H1 (cell line): ENCODE data around the gene ZMIZ1. TPM values are rescaled to one million over a fixed set of nuclear protein-coding genes. Genes with fewer than 3 reads are reported as not detected.

Experiments
- CTCF ChIA-PET: fragments of 300-600 bp; sonication (Branson Sonifier 250); formaldehyde crosslinking; loops from one replicate; lab custom pipeline; 2021; ENCODE audit not compliant: partially characterized antibody; lab: Charles Lee
- POLR2A ChIA-PET: fragments of 300-600 bp; sonication (Branson Sonifier 250); formaldehyde crosslinking; loops from one replicate; lab custom pipeline; 2021; ENCODE audit warnings: inconsistent platforms; ENCODE audit not compliant: partially characterized antibody; lab: Charles Lee
- DNase-seq, 2 experiments: peaks; one replicate each; pipeline versions ENCODE4 v3.0.0 to v3.0.0-alpha.2; 2010 to 2022; ENCODE audit warnings: low spot score in 2 of 2, low read depth in 1 of 2, mixed read lengths in 1 of 2
- FAIRE-seq: peaks from 2 replicates; lab custom pipeline; 2011; peaks lifted over from hg19 to GRCh38; lab: Jason Lieb, UNC
- H2AFZ ChIP-seq: 2 replicates; pipeline ENCODE4 v1.8.1; 2012; ENCODE audit warnings: low read length, inconsistent platforms
- H2AK5ac ChIP-seq: 2 replicates; pipeline ENCODE4 v1.6.1; 2013; ENCODE audit warnings: low read depth, low read length
- H2BK120ac ChIP-seq: replicated peaks from 2 replicates; pipeline ENCODE3; 2013; ENCODE audit warnings: low read depth, low read length, inconsistent platforms
- H2BK12ac ChIP-seq: 2 replicates; pipeline ENCODE4 v1.6.1; 2013; ENCODE audit warnings: low read depth, low read length
- H2BK15ac ChIP-seq: 2 replicates; pipeline ENCODE4 v1.6.1; 2013; ENCODE audit warnings: low read length
- H2BK20ac ChIP-seq: 2 replicates; pipeline ENCODE4 v1.6.1; 2013; ENCODE audit warnings: low read length
- H2BK5ac ChIP-seq: 2 replicates; pipeline ENCODE4 v1.6.1; 2013; ENCODE audit warnings: low read depth, low read length
- H3K14ac ChIP-seq: 2 replicates; pipeline ENCODE4 v1.6.1; 2013; ENCODE audit warnings: inconsistent platforms; ENCODE audit not compliant: insufficient read length
- H3K18ac ChIP-seq: 2 replicates; pipeline ENCODE4 v1.6.1; 2013; ENCODE audit warnings: low read length; ENCODE audit errors: extremely low read depth
- H3K23ac ChIP-seq: 2 replicates; pipeline ENCODE4 v1.6.1; 2013; ENCODE audit warnings: inconsistent platforms; ENCODE audit not compliant: insufficient read length
- H3K23me2 ChIP-seq: 2 replicates; pipeline ENCODE4 v1.6.1; 2013; ENCODE audit warnings: low read depth, low read length
- H3K27ac ChIP-seq: 2 replicates; pipeline ENCODE4 v1.6.1; 2011; ENCODE audit warnings: low read depth, low read length, inconsistent platforms
- H3K27me3 ChIP-seq, 4 experiments: replicated peaks in 1 of 4; 1 replicate in 1 of 4; 2 replicates in 3 of 4; pipeline versions ENCODE4 v1.6.1 to v1.8.1; 2011 to 2013; ENCODE audit warnings: low read length in 3 of 4, mild to moderate bottlenecking in 3 of 4, inconsistent platforms in 2 of 4, mixed read lengths in 2 of 4, moderate library complexity in 1 of 4; ENCODE audit not compliant: control insufficient read depth in 3 of 4, insufficient read depth in 3 of 4; ENCODE audit errors: extremely low read depth in 1 of 4
- H3K36me3 ChIP-seq, 4 experiments: 2 replicates each; pipeline versions ENCODE4 v1.6.1 to v1.8.1; 2011 to 2013; ENCODE audit warnings: mild to moderate bottlenecking in 4 of 4, low read length in 3 of 4, moderate library complexity in 2 of 4, control low read depth in 1 of 4, inconsistent platforms in 1 of 4; ENCODE audit not compliant: insufficient read depth in 4 of 4, control insufficient read depth in 2 of 4
- H3K4ac ChIP-seq: replicated peaks from 2 replicates; pipeline ENCODE3; 2013; ENCODE audit warnings: low read length, low read depth, mixed read lengths, inconsistent platforms; ENCODE audit not compliant: insufficient read length
- H3K4me1 ChIP-seq, 4 experiments: replicated peaks in 1 of 4; 1 replicate in 1 of 4; 2 replicates in 3 of 4; pipeline versions ENCODE4 v1.6.1 to v1.8.1; 2011 to 2013; ENCODE audit warnings: low read length in 3 of 4, inconsistent platforms in 2 of 4, mixed read lengths in 1 of 4; ENCODE audit not compliant: insufficient read depth in 4 of 4, control insufficient read depth in 3 of 4
- H3K4me2 ChIP-seq, 2 experiments: 2 replicates each; pipeline versions ENCODE4 v1.6.1 to v1.8.1; 2011 to 2013; ENCODE audit warnings: low read depth in 2 of 2, low read length in 2 of 2, control low read depth in 1 of 2, inconsistent platforms in 1 of 2, mild to moderate bottlenecking in 1 of 2; ENCODE audit not compliant: insufficient read depth in 1 of 2
- H3K4me3 ChIP-seq, 4 experiments: fragments of 200-600, 300-600 bp in 1 of 4; sonication (generic), shearing (Covaris generic), sonication (Bioruptor Twin) in 1 of 4; 2 replicates each; pipeline versions ENCODE4 v1.5.1 to v1.8.1; 2011 to 2016; ENCODE audit warnings: low read length in 4 of 4, low read depth in 3 of 4, control low read depth in 2 of 4, inconsistent platforms in 2 of 4, mild to moderate bottlenecking in 2 of 4, mixed read lengths in 1 of 4, moderate library complexity in 1 of 4; ENCODE audit not compliant: insufficient read depth in 2 of 4; ENCODE audit errors: extremely low read depth in 1 of 4
- H3K56ac ChIP-seq: replicated peaks from 2 replicates; pipeline ENCODE3; 2013; ENCODE audit warnings: low read depth, mild to moderate bottlenecking, mixed read lengths, low read length, inconsistent platforms; ENCODE audit not compliant: insufficient read length
- H3K79me1 ChIP-seq: 2 replicates; pipeline ENCODE4 v1.6.1; 2013; ENCODE audit warnings: low read depth, low read length, control low read depth
- H3K79me2 ChIP-seq, 2 experiments: 2 replicates each; pipeline versions ENCODE4 v1.6.1 to v1.8.1; 2012 to 2013; ENCODE audit warnings: low read length in 2 of 2, mild to moderate bottlenecking in 2 of 2, inconsistent platforms in 1 of 2; ENCODE audit not compliant: insufficient read depth in 2 of 2, control insufficient read depth in 1 of 2
- H3K9ac ChIP-seq, 4 experiments: replicated peaks in 1 of 4; 1 replicate in 1 of 4; 2 replicates in 3 of 4; pipeline versions ENCODE4 v1.6.1 to v1.8.1; 2011 to 2013; ENCODE audit warnings: low read depth in 3 of 4, low read length in 3 of 4, control low read depth in 2 of 4, mild to moderate bottlenecking in 2 of 4, moderate library complexity in 2 of 4, inconsistent platforms in 1 of 4; ENCODE audit errors: extremely low read depth in 1 of 4
- H3K9me3 ChIP-seq, 2 experiments: 2 replicates each; pipeline versions ENCODE4 v1.6.1 to v1.8.1; 2012 to 2013; ENCODE audit warnings: mild to moderate bottlenecking in 2 of 2, moderate library complexity in 2 of 2, control low read depth in 1 of 2, inconsistent platforms in 1 of 2, low read depth in 1 of 2, low read length in 1 of 2, mixed read lengths in 1 of 2; ENCODE audit not compliant: insufficient read depth in 2 of 2
- H4K20me1 ChIP-seq, 2 experiments: replicated peaks in 1 of 2; 2 replicates each; pipeline versions ENCODE3 to v1.8.1; 2011 to 2013; ENCODE audit warnings: inconsistent platforms in 2 of 2, low read length in 2 of 2, mild to moderate bottlenecking in 1 of 2; ENCODE audit not compliant: insufficient read depth in 2 of 2, control insufficient read depth in 1 of 2
- H4K5ac ChIP-seq: 2 replicates; pipeline ENCODE4 v1.6.1; 2013; ENCODE audit warnings: low read length, low read depth, mixed read lengths, inconsistent platforms; ENCODE audit not compliant: insufficient read length
- H4K8ac ChIP-seq: 2 replicates; pipeline ENCODE4 v1.8.0; 2013; ENCODE audit warnings: mild to moderate bottlenecking, moderate library complexity, low read length, inconsistent platforms; ENCODE audit not compliant: insufficient read depth; ENCODE audit errors: extremely low read depth
- H4K91ac ChIP-seq: replicated peaks from 2 replicates; pipeline ENCODE3; 2013; ENCODE audit warnings: low read length, mixed read lengths, inconsistent platforms; ENCODE audit not compliant: insufficient read length
- CHD1 ChIP-seq: IDR thresholded peaks from 2 replicates; pipeline ENCODE4 v1.6.1; 2012; ENCODE audit warnings: low read depth, low read length, improper control_type of control experiment
- EP300 ChIP-seq, 2 experiments: IDR thresholded peaks; 1 replicate in 1 of 2; 2 replicates in 1 of 2; pipeline ENCODE4 v1.6.1; 2011 to 2012; ENCODE audit warnings: low read depth in 2 of 2, low read length in 2 of 2, mild to moderate bottlenecking in 2 of 2, borderline replicate concordance in 1 of 2, inconsistent platforms in 1 of 2, moderate library complexity in 1 of 2
- HDAC2 ChIP-seq, 2 experiments: fragments of 300-600 bp in 1 of 2; sonication (generic) in 1 of 2; IDR thresholded peaks; 2 replicates each; pipeline ENCODE4 v1.6.1; 2011 to 2012; ENCODE audit warnings: low read depth in 2 of 2, low read length in 2 of 2, mild to moderate bottlenecking in 2 of 2, moderate library complexity in 2 of 2, borderline replicate concordance in 1 of 2, inconsistent platforms in 1 of 2
- KDM1A ChIP-seq: fragments of 200-600, 300-600 bp; sonication (generic); IDR thresholded peaks from 2 replicates; pipeline ENCODE4 v1.7.1; 2016; ENCODE audit warnings: mild to moderate bottlenecking, low read length, borderline replicate concordance
- ZNF274 ChIP-seq: IDR thresholded peaks from 2 replicates; pipeline ENCODE4 v1.7.0; 2012; ENCODE audit warnings: low read length, borderline replicate concordance; ENCODE audit errors: extremely low read depth
- WGBS, 2 experiments: shearing (Covaris generic) in 1 of 2; methylation state at CpG; one replicate each; pipeline versions ENCODE4 v1.1.6 to v1.1.7; 2013 to 2015; ENCODE audit warnings: low lambda C conversion rate in 2 of 2, mixed read lengths in 2 of 2, inconsistent platforms in 1 of 2, low coverage in 1 of 2, missing lambda C conversion rate in 1 of 2; ENCODE audit not compliant: insufficient replicate concordance in 2 of 2, insufficient coverage in 1 of 2, insufficient read length in 1 of 2; ENCODE audit errors: extremely low coverage in 1 of 2, missing lambda C conversion rate in 1 of 2; 5-methylcytosine and 5-hydroxymethylcytosine counted together
- polyA plus RNA-seq, 7 experiments: library from polyadenylated mRNA; depleted of rRNA in 3 of 7; stranded (reverse) in 5 of 7; unstranded in 2 of 7; fragments of >200 nt in 5 of 7; fragments of 200-250 nt in 2 of 7; gene quantifications; 1 replicate in 5 of 7; 2 replicates in 1 of 7; 4 replicates in 1 of 7; pipeline versions ENCODE4 v1.2.1 to v1.2.3, GENCODE V29; 2011 to 2013; ENCODE audit warnings: missing spikeins in 2 of 7, mixed read lengths in 2 of 7
- total RNA-seq: library from RNA; stranded (reverse); fragmentation: NEBNext Ultra II Directional; extraction: Animal tissue kit (Norgen Biotek cat#: 25700); gene quantifications from 2 replicates; pipeline ENCODE4 v1.2.1, GENCODE V29; 2021
- TF ChIP-seq, protein P1 (sequence below): IDR thresholded peaks from 2 replicates; pipeline ENCODE4 v1.6.1; 2012; ENCODE audit warnings: inconsistent platforms
- TF ChIP-seq, protein P2 (sequence below): IDR thresholded peaks from 2 replicates; pipeline ENCODE4 v1.6.1; 2011; ENCODE audit warnings: low read depth, mild to moderate bottlenecking, low read length; ENCODE audit not compliant: insufficient read depth

Gene ZMIZ1
- total and polyA plus RNA-seq, 2 of the 8 experiments (the other 6 are each of a cell fraction or from before 2014, with no cell fraction given), result 8.1 to 28.0 TPM

DNA sequence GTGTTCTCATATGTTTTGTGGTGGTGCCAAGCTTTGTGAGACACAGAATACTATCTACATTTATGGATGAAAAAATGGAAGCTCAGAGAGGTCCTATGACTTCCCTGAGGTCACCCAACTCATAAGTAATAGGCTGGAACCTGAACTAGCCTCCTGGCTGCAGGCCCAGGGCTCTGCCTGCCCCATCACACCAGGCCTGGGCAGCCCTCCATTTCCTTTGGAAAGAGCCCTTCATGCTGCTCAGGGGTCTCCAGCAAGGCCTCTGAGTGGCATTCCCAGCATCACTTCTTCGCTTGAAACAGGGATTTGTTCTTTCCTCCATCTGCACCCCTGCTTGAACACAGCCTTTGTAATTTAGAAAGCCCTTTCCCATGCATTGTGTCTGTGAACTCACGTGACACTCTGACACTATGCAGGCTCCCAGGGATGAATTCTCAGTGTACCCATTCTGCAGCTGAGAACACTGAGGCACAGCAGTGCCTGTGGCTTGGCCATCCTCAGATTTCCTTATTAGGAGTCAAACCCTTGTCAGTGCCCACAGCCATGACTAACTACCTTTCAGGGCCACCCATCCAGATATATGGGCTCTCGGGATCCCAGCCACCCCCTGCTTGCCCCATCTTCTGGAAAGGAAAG lies 150.7 kb downstream of the ZMIZ1 start:
- H3K4ac ChIP-seq, result no peak overlapping the region
- no peak for TF ChIP-seq EP300 (IDR thresholded peaks at IDR 0.05; ENCODE audit: borderline replicate concordance in 1 of 2, low read depth in 2 of 2, low read length in 2 of 2)
- no peak for TF ChIP-seq CHD1
- peak; percentile 93; the same call in 1 of the 2 replicates for TF ChIP-seq KDM1A
- TF ChIP-seq ZNF274, result no peak
- peak in 1 of 2 experiments; percentile 62; a peak in 1 of 4 replicates for TF ChIP-seq HDAC2 (IDR thresholded peaks at IDR 0.05; ENCODE audit: borderline replicate concordance in 1 of 2, low read depth in 2 of 2, low read length in 2 of 2)
- TF ChIP-seq, protein P1, sequence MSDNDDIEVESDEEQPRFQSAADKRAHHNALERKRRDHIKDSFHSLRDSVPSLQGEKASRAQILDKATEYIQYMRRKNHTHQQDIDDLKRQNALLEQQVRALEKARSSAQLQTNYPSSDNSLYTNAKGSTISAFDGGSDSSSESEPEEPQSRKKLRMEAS, result no peak
- TF ChIP-seq, protein P2, sequence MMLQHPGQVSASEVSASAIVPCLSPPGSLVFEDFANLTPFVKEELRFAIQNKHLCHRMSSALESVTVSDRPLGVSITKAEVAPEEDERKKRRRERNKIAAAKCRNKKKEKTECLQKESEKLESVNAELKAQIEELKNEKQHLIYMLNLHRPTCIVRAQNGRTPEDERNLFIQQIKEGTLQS, result no peak
- TF ChIP-seq, all 59 proteins: peak for 2
- Histone ChIP-seq H2BK12ac (no peak overlapping the region), H3K4me2 (no peak overlapping the region), H4K5ac (no peak overlapping the region), H3K9ac (no peak overlapping the region), H3K79me1 (peaks cover 8% of the 10 kb centered on the region), H2BK120ac (no peak overlapping the region), H4K91ac (no peak overlapping the region), H3K9me3 (no peaks in the 10 kb centered on the region), H3K4me3 (no peak overlapping the region), H3K27me3 (no peaks in the 10 kb centered on the region; a peak in 1 of 7 replicates), H2AK5ac (no peak overlapping the region), H2BK20ac (no peak overlapping the region), H3K79me2 (no peaks in the 10 kb centered on the region), H3K27ac (no peak overlapping the region), H3K18ac (no peak overlapping the region), H4K8ac (no peak overlapping the region), H3K36me3 (peaks cover 0 to 19% (median 8%) of the 10 kb centered on the region in 4 experiments; a peak in 5 of 8 replicates), H3K23me2 (no peaks in the 10 kb centered on the region), H3K23ac (no peak overlapping the region), H2BK5ac (no peak overlapping the region), H3K56ac (no peak overlapping the region), H2AFZ (no peak overlapping the region), H3K4me1 (peaks cover 4 to 36% (median 33%) of the 10 kb centered on the region in 4 experiments), H3K14ac (no peak overlapping the region), H4K20me1 (peaks cover 4 to 6% of the 10 kb centered on the region in 2 experiments), H2BK15ac (no peak overlapping the region)
- POLR2A ChIA-PET, result interaction anchor here (0.6 to 1.3 kb wide), 2 partner anchors 11 to 13 kb away, joined by 3 read pairs; no protein-coding TSS in a partner anchor
- DNase-seq (no peak), FAIRE-seq (no peak)
- WGBS, 2 experiments, result 82% methylated on average over 3 of the region's 3 CpGs; no CpG with 5 or more reads in 1 of the 2 experiments
- CTCF ChIA-PET, result interaction anchor here (0.9 to 2.2 kb wide), 5 partner anchors 17 to 254 kb away, joined by 3 to 4 read pairs (median 3); no protein-coding TSS in a partner anchor
